ENCODE data around the gene TRAK1.

Gene TRAK1

GRCh38 chr3:42128526-42128925, 37.4 kb downstream of the TRAK1 start:
- DNase-seq = no peak

GRCh38 chr3:42129014-42129953, 38.1 kb downstream of the TRAK1 start:
- no peak for DNase-seq

- DNase-seq = no peak
These were observed 38.8 kb downstream of the TRAK1 start for GRCh38 chr3:42130007-42130328.

- no peak for DNase-seq
These were observed 39.3 kb downstream of the TRAK1 start for GRCh38 chr3:42130329-42131070.

- DNase-seq = no peak
These were observed 42.5 kb downstream of the TRAK1 start for GRCh38 chr3:42133500-42134298.

GRCh38 chr3:42134867-42135464, 43.8 kb downstream of the TRAK1 start:
- no peak for DNase-seq

- no peak for DNase-seq
These were observed 48.7 kb downstream of the TRAK1 start for GRCh38 chr3:42139621-42140453.

GRCh38 chr3:42140665-42141203, 49.6 kb downstream of the TRAK1 start:
- DNase-seq = no peak

- no peak for DNase-seq
These were observed 52.3 kb downstream of the TRAK1 start for GRCh38 chr3:42143440-42143839.

- no peak for DNase-seq
These were observed 53.1 kb downstream of the TRAK1 start for GRCh38 chr3:42144209-42144608.

GRCh38 chr3:42148086-42148848, 57.1 kb downstream of the TRAK1 start:
- DNase-seq = no peak

GRCh38 chr3:42148982-42149432, 57.9 kb downstream of the TRAK1 start:
- no peak for DNase-seq

GRCh38 chr3:42149532-42149931, 58.4 kb downstream of the TRAK1 start:
- no peak for DNase-seq

- no peak for DNase-seq
These were observed 58.8 kb downstream of the TRAK1 start for GRCh38 chr3:42149975-42150374.

GRCh38 chr3:42151596-42152168, 60.5 kb downstream of the TRAK1 start:
- no peak for DNase-seq

- DNase-seq = no peak
These were observed 61.0 kb downstream of the TRAK1 start for GRCh38 chr3:42152193-42152592.

GRCh38 chr3:42153039-42153438, 61.9 kb downstream of the TRAK1 start:
- no peak for DNase-seq

- DNase-seq = no peak
These were observed 66.7 kb downstream of the TRAK1 start for GRCh38 chr3:42157540-42158538.

GRCh38 chr3:42159147-42159546, 68.0 kb downstream of the TRAK1 start:
- no peak for DNase-seq
